ENCODE measurements around the gene WDR36. TPM values are rescaled to one million over a fixed set of nuclear protein-coding genes. Genes with fewer than 3 reads are reported as not detected.
A peak's percentile ranks its signal among the peaks of the same experiment; 100 is the strongest.

The WDR36 gene
- total and polyA plus RNA-seq, 9 of the 15 experiments (the other 6 are each of a cell fraction or from before 2014, with no cell fraction given) = 25.7 to 68.0 (median 41.5) TPM

DNA sequence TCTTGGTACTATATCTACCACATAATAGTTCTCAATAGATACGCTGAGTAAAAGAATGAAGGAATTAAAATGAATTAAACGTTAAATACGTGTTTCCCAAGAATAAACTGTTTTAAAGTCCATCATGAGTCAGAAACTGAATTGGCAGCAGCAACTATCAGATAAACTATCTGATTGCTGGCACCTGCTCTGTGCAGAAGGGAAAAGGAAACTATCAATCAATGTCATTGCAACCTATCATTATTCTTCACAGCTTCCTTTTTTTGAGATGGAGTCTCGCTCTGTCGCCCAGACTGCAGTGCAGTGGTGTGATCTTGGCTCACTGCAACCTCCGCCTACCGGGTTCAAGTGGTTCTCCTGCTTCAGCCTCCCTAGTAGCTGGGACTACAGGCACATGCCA is 8.8 kb upstream of the WDR36 start (continued):
- TF ChIP-seq, protein P1, sequence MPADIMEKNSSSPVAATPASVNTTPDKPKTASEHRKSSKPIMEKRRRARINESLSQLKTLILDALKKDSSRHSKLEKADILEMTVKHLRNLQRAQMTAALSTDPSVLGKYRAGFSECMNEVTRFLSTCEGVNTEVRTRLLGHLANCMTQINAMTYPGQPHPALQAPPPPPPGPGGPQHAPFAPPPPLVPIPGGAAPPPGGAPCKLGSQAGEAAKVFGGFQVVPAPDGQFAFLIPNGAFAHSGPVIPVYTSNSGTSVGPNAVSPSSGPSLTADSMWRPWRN (IDR thresholded peaks at IDR 0.05; ENCODE audit: low read depth) = peak; percentile 54; the same call in 1 of the 2 replicates
- TF ChIP-seq JUNB (CRISPR knock-in tag; conservative IDR thresholded peaks at IDR 0.05) = no peak
- TF ChIP-seq MTA2 (IDR thresholded peaks at IDR 0.05; ENCODE audit: low read depth) = 0 out of 2 replicates have a peak, but pooled peaks have one; percentile 43
- TF ChIP-seq, protein P2, sequence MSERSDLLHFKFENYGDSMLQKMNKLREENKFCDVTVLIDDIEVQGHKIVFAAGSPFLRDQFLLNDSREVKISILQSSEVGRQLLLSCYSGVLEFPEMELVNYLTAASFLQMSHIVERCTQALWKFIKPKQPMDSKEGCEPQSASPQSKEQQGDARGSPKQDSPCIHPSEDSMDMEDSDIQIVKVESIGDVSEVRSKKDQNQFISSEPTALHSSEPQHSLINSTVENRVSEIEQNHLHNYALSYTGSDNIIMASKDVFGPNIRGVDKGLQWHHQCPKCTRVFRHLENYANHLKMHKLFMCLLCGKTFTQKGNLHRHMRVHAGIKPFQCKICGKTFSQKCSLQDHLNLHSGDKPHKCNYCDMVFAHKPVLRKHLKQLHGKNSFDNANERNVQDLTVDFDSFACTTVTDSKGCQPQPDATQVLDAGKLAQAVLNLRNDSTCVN (CRISPR knock-in tag; IDR thresholded peaks at IDR 0.05) = no peak
- TF ChIP-seq RB1 (IDR thresholded peaks at IDR 0.05; ENCODE audit: low read depth) = no peak
- peak; percentile 80 for TF ChIP-seq SMARCA4 (IDR thresholded peaks at IDR 0.05)
- no peak for TF ChIP-seq KDM4B (IDR thresholded peaks at IDR 0.05; ENCODE audit: borderline replicate concordance in 2 of 2, low read depth in 1 of 2)
- no peak for TF ChIP-seq CXXC5 (CRISPR knock-in tag; IDR thresholded peaks at IDR 0.05)
- TF ChIP-seq MECOM (CRISPR knock-in tag; IDR thresholded peaks at IDR 0.05) = peak; percentile 88
- peak; percentile 68 for TF ChIP-seq TAL1 (IDR thresholded peaks at IDR 0.05)
- TF ChIP-seq, protein P3, sequence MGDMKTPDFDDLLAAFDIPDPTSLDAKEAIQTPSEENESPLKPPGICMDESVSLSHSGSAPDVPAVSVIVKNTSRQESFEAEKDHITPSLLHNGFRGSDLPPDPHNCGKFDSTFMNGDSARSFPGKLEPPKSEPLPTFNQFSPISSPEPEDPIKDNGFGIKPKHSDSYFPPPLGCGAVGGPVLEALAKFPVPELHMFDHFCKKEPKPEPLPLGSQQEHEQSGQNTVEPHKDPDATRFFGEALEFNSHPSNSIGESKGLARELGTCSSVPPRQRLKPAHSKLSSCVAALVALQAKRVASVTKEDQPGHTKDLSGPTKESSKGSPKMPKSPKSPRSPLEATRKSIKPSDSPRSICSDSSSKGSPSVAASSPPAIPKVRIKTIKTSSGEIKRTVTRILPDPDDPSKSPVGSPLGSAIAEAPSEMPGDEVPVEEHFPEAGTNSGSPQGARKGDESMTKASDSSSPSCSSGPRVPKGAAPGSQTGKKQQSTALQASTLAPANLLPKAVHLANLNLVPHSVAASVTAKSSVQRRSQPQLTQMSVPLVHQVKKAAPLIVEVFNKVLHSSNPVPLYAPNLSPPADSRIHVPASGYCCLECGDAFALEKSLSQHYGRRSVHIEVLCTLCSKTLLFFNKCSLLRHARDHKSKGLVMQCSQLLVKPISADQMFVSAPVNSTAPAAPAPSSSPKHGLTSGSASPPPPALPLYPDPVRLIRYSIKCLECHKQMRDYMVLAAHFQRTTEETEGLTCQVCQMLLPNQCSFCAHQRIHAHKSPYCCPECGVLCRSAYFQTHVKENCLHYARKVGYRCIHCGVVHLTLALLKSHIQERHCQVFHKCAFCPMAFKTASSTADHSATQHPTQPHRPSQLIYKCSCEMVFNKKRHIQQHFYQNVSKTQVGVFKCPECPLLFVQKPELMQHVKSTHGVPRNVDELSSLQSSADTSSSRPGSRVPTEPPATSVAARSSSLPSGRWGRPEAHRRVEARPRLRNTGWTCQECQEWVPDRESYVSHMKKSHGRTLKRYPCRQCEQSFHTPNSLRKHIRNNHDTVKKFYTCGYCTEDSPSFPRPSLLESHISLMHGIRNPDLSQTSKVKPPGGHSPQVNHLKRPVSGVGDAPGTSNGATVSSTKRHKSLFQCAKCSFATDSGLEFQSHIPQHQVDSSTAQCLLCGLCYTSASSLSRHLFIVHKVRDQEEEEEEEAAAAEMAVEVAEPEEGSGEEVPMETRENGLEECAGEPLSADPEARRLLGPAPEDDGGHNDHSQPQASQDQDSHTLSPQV (IDR thresholded peaks at IDR 0.05) = no peak
- TF ChIP-seq LEF1 (IDR thresholded peaks at IDR 0.05) = peak; percentile 55; the same call in 1 of the 2 replicates
- TF ChIP-seq CBFA2T3 (IDR thresholded peaks at IDR 0.05) = peak; percentile 78
- TF ChIP-seq, protein P4, sequence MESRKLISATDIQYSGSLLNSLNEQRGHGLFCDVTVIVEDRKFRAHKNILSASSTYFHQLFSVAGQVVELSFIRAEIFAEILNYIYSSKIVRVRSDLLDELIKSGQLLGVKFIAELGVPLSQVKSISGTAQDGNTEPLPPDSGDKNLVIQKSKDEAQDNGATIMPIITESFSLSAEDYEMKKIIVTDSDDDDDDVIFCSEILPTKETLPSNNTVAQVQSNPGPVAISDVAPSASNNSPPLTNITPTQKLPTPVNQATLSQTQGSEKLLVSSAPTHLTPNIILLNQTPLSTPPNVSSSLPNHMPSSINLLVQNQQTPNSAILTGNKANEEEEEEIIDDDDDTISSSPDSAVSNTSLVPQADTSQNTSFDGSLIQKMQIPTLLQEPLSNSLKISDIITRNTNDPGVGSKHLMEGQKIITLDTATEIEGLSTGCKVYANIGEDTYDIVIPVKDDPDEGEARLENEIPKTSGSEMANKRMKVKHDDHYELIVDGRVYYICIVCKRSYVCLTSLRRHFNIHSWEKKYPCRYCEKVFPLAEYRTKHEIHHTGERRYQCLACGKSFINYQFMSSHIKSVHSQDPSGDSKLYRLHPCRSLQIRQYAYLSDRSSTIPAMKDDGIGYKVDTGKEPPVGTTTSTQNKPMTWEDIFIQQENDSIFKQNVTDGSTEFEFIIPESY (CRISPR knock-in tag; IDR thresholded peaks at IDR 0.05) = no peak
- peak; percentile 70 for TF ChIP-seq ZEB2 (IDR thresholded peaks at IDR 0.05)
- TF ChIP-seq KDM1A (IDR thresholded peaks at IDR 0.05) = peak; percentile 59 to 64; a peak in 3 of 4 replicates
- TF ChIP-seq, protein P5, sequence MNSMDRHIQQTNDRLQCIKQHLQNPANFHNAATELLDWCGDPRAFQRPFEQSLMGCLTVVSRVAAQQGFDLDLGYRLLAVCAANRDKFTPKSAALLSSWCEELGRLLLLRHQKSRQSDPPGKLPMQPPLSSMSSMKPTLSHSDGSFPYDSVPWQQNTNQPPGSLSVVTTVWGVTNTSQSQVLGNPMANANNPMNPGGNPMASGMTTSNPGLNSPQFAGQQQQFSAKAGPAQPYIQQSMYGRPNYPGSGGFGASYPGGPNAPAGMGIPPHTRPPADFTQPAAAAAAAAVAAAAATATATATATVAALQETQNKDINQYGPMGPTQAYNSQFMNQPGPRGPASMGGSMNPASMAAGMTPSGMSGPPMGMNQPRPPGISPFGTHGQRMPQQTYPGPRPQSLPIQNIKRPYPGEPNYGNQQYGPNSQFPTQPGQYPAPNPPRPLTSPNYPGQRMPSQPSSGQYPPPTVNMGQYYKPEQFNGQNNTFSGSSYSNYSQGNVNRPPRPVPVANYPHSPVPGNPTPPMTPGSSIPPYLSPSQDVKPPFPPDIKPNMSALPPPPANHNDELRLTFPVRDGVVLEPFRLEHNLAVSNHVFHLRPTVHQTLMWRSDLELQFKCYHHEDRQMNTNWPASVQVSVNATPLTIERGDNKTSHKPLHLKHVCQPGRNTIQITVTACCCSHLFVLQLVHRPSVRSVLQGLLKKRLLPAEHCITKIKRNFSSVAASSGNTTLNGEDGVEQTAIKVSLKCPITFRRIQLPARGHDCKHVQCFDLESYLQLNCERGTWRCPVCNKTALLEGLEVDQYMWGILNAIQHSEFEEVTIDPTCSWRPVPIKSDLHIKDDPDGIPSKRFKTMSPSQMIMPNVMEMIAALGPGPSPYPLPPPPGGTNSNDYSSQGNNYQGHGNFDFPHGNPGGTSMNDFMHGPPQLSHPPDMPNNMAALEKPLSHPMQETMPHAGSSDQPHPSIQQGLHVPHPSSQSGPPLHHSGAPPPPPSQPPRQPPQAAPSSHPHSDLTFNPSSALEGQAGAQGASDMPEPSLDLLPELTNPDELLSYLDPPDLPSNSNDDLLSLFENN (IDR thresholded peaks at IDR 0.05; ENCODE audit: low read depth in 2 of 2, low read length in 2 of 2) = 0 out of 4 replicates have a peak, but pooled peaks of 1 of the 2 experiments have one; percentile 22
- TF ChIP-seq MYBL2 (IDR thresholded peaks at IDR 0.05; ENCODE audit: low read depth) = no peak
- no peak for TF ChIP-seq MYBL2 (CRISPR knock-in tag; IDR thresholded peaks at IDR 0.05; ENCODE audit: borderline replicate concordance)
